Superior temporal gyrus (tissue), 1 donor: ENCODE measurements around the gene ACAN.
"Not testable (repeated sequence)": the region's sequence is repeated elsewhere in the genome, so short reads cannot be mapped to it uniquely, and the experiment has no call there.

Experiments
- DNase-seq: peaks from one replicate; pipeline ENCODE4 v3.0.0-alpha.2; 2016; ENCODE audit errors: extremely low spot score

ACAN gene

DNA sequence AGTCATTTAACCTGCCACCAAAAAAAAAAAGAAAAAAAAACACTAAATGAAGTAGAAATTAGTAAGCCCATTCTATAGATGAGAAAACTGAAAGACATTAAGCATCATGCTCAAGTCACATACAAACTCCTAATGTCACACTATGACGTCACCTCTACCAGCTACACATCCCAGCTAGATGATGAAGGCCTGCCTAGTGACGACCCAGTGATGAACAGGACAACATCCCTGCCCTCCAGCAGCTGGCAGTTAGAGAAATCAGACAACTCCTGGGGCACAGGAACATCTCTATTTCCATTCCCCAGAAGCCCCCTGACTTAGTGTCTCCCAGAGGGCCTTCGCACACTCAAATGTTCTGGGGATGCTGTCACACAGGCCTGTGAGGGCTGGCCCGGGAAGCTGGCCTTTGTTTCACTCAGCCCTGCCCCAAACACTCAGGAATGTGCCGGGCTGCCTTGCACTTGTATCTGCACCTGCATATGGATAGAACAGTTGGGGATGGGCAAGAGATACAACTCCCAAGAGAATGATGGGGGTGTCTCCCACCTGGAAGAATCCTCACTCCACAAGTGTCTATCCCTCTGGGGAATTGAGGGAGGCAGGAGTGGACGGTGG, 99.1 kb downstream of the ACAN start:
- no peak for DNase-seq

DNA sequence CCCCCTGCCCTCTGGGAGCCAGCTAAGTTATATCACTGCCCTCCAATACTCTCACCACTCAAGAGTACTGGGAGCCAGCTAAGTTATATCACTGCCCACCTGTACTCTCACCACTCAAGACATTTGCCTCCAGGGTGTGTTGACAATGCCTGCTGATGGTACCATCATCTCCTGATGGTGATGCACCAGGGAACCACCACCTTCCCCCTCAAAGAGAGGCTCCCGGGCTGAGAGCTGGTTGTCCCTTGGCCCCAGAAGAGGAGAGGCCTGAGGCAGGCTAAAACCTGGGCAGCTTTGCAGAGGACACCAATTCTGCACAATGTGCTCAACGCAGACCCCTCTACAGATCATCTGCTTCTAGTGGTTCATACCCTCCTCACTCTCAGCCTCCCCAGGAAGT, 99.6 kb downstream of the ACAN start:
- no peak for DNase-seq

DNA sequence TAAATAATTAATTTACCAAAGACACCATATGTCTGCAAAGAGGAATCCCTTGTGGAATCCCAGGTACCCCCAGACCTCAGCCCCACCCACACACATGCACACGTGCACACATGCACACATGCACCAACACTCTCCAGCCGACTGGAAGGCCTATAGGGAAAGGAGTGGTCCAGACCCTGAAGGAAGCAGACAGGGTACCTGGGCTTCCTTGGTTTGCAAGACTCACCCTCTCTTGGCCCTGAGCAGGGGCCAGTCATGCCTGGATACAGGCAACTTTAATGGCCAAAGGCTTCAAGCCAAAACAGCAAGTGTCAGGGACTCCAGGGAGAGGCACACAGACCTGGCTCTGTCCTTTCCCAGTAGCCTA, 101.0 kb downstream of the ACAN start:
- no peak for DNase-seq

DNA sequence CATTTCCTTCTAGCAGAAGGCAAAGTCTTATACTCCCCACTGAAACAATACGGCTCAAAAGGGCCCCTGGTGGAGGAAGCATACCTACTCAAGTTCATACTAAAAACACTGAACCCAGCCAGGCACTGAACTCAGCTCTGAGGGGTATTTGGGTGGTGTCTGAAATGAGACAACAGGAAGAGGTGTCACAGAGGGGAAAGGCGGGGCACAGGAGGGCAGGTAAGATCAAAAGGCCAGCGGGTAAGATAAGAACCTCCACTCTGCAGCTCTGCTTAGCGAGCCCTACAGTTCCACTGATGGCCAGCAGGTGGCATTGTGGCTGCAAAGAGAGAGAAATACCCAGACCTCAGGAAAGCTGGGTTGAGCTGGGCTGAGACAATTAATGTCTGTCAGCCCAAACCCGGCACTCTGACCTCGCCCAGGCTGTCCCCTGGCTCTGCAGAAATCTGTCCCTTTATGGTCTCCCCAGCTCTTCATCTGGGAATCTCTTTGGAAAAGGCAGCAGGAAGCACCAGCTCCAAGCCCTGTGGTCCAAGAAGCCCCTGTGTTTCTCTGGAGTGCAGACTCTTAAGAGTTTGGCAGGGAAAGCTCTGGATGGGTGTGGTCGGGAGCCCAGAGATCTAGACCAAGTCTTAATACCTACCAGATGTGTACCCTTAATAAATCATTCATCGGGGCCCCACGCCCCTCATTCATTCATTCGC, 101.5 kb downstream of the ACAN start:
- DNase-seq = peak; percentile 96

DNA sequence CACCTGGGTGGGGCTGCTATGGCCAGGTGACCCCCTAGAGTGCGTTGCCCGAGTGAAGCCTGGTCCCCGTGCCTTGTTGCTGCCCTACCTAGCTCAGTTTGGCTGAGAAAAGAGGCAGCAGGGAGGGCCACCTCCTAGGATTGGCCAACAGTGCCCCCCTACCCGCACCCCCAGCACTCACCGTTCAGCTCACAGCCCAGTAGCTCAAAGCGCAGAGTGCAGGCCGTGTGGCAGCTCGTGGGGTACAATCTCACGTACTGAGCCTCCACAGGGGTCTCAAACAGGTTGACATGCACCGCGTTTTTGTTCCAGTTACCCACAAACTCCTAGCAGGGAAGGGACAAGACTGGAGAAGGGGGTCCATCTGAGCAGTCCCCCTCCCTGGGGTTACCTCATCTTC, 102.3 kb downstream of the ACAN start:
- no peak for DNase-seq

DNA sequence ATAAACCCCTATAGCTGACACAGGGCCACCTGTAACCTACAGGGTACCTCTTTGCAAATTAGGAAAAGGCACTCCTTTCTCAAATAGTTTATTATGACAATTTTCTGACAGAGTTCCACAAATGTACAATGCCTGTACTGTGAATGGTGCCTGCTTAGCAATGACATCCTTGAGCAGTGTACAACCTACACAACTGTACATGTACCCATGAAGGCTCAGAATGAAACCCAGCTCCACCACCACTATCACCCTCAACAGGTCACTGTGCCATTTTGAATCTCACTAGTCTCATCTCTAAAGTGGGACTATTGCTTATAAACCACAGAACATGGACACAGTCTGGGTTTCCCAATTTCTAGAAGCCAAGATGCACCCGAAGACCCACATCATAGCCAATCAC, 102.9 kb downstream of the ACAN start:
- no peak for DNase-seq

DNA sequence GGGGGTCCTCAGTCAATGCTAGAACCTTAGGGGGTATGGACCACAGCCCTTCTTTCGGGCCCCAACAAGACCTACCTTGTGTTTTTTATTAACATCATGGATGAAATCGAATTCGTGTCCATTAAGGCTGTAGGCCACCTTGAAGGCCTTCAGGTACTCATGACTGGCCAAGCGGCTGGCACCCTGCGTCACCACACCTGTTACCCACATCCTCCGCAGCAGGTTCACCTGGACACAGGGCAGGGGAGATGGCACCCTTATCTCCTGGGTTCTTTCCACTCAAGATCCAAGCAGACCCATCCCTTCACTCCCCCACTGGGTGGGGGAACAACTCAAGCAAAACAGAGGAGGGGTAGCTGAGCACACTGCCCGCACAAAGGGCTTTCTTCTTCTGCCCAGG, 103.3 kb downstream of the ACAN start:
- DNase-seq = no peak

DNA sequence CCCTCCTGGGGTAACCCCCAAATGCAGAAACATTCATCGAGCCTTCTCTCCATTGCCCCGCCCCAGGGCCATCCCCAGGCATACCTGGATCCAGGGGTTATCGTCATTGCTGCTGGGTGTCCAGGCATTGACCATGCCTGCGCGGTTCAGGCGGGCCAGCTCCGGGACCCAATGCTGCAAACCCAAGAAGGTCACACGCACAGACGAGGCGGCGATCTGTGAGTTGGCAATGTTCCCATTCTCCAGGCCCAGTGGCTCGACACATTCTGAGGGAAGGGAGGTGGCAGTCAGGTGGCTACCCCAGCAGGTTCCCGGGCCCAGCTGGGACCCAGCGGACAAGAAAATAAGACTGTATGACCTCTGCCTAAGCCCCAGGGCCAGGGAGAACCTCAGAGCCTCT, 103.9 kb downstream of the ACAN start:
- no peak for DNase-seq

DNA sequence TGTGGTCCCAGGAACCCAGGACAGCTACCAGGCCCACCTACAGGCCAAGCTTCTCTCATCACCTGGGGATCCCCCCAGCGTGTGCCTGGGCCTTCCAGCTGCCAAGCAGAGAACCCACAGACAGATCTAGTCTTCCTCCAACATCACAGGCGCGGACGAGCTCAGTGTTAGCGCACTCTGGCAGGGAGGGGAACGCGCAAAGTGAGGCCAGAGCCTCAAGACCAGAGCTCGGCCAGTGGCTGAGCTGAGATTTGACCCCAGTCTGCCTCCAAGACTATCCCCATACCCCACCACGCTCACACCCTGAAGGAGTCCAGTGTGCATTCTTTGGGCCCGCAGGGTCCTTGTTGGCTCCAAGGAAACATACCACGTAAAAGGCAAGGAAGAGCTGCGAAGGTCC, 104.9 kb downstream of the ACAN start:
- DNase-seq = no peak

DNA sequence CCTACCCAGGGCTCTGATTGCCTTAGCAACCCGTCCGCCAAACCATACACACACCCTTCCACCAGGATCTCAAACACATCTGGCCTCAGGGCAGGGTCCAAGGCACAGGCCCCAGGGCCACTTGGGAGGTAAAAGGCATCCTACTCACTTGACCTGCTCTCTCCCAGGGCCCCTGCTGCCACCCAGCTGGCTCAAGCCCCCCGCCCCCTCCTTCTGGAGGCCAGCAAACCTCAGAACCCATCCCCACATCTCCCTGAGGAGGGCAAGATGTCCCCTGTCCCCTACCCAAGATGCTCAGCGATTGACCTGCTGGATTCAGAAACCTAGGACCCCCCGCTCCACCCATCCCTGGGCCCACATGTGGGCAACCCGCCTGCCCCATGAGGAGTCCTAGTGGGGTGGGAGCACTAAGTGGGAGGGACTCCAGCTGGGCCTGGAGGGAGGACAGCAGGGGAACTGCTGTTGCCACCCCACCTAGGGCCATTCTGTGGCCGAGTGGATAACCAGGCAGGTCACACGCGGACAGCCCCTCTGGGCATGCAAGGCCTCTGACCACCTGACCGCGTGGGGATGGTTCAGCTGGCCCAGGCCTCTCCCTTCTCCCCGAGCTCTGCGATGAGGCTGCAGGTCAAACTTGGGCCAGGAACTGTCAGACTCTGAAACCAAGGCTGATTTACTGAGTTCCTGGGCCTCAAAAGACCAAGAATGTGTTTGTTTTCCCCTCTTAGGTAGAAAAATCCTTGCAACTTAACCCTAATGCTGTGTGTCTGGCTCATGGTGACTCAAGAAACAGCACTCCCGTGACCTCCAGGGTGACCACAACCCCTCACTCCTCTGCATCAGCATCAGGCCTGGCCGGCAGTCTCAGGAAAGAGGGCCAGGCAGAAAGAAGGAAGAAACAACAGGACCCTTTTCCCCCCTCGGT, 105.7 kb downstream of the ACAN start:
- DNase-seq = no peak

DNA sequence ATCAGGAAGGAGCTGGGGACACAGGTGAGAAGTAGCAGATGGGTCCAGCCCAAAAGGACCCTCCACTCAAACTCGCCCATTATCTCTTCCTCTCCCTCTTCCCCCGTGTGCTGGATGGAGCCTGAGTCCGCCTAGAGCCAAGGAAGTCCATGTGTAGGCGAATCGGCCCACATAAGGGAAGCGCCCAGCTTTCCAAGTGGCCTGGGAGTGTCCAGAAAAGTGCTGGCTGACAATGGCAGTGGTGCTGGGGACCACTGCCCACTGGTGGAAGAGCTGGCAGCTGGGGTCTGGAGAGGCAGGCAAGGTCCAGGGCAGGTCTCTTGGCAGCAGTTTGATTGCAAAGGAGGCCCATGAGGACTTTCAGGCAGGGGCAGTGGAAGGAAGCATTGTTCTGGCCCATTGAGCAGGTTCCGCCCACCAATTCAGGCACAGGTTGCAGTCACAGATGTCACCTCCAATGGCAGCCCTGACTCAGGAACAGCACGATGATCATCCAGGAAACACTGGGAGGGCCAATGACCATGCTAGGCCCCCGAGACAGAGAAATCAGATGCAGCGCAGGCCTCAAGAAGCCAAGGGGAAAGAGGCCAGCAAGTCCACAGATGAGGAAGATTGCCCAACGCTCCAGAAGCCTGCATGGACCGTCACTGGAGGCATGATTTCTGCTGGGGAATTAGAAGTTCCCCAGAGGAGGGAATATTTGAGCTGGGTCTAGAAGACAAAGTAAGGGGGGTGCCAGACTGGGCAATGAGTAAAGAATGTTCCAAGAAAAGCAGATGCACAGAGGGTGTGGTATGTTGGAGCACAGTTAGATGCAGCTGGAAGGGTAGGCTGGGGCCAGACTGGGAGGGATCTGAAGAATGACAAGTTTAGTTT, 107.0 kb downstream of the ACAN start:
- no peak for DNase-seq

DNA sequence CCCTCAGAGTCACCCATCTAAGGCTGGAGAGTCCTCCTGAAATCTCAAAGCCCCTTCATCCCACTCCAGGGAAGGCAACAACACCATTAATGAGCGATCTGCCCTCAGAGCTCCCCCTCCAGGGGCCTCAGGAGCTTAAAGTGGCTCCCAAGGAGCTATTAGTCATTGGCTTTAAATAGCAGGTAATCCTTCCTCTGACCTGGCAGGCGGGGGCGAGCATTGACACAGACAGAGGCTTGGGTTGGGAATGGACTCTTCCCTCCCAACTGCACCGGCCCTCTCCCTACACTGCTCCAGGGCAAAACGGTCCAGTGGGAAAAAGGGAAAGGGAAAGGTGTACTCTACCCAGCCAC, 108.5 kb downstream of the ACAN start:
- DNase-seq = no peak

DNA sequence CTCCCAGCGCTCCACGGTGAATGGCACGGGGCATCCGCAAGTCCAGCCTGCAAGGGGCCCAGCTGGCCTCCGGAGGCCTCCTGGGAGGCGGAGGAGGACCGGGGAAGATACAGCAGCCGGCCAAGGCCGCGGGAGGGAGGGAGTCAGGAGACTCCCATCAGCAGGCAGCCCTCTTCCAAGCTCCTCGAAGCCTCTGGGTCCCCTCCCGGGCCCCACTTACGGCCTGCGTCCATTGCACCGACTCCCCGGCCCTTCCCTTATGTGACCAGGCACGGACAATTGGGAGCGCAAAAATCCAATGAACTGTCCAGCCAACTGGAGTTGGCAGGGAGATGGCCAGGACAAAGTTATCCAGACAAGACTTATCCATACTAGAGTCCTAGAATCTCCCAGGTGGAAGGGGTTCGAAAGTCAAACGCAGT, 109.3 kb downstream of the ACAN start:
- no peak for DNase-seq

DNA sequence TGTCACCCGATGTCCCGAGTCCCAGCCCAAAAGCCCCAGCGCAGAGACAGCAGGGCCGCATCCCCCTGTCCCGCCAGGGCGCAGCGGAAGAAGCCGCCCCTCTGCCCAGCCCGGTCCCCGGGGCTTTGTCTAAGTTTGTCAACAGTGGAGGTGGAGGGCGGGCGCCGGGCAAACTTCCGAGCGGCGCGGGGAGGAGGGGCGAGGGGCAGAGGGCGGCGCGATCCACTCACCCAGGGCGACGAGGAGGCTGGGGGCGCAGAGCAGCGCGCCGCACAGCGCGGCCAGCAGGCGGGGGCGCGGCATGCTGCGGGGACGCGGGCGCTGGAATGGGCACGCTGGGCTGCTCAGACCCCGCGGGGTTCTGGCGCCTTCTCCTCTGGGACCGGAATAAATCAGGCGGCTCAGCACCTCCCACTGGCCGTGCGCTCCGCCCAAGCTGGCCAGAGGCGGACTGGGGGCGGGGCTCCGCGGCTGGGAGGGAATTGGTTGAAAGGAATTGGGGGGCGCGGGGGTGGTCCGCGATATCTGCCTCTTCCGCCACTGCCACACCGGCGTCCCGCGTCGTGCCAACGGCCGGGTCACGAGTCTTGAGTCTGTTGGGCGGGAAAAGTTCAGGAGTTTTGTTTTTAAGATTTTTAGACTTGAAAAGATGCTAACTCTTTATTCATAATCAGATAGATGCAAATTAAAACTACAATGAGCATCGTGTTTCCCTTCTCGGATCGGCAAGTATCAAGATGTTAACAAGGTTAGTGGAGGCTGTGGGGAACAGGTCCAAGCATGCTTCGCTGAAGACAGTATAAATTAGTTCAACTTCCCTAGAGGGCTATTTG, 110.0 kb downstream of the ACAN start, which contains the start of gene MFGE8:
Gene MFGE8 (minus strand): TSS at position 363 of the 833 bp plus-strand sequence. CDS start 60 bp downstream, at position 303.
- peak; percentile 56 for DNase-seq

DNA sequence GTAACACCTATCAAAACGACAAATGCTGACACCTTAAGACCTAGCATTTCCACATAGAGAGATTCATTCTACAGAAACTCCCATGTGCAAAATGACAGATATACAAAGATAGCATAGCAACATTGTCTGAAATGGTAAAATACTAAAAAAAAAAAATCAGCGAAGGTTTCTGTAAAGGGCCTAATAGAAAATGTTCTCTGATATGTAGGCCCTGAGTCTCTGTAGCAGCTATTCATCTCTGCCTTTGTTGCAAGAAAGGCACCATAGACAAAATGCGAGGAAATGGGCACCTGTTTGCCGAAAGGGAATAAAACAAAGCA, 110.6 kb downstream of the ACAN start:
- no peak for DNase-seq

DNA sequence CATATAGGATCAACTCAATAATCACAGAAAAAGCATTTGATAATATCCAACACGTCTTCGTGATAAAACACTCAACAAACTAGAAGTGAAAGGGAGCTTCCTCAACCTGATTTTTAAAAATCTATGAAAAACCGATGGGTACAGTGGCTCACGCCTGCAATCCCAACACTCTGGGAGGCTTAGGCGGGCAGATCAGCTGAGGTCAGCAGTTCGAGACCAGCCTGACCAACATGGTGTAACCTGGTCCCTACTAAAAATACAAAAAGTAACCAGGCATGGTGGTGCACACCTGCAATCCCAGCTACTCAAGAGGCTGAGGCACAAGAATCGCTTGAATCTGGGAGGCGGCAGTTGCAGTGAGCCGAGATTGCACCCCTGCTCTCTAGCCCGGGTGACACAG, 112.1 kb downstream of the ACAN start:
- no peak for DNase-seq

DNA sequence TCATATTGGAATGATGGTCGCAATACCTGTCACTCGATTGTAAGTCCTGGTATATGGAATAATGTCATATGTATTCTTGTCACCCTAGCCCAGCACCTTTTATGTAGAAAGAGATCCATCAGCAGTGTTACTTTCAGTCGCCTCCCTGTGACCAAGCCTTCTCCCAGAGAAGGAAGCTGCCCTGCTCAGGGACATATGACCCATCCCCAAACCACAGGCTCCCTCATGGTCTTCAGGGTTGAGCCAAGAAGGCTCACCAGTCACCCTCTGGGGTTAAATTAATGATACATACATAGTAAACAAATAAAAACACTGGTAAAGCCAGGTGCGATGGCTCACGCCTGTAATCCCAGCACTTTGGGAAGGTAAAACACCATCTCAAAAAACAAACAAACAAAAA, 114.5 kb downstream of the ACAN start:
- no peak for DNase-seq

DNA sequence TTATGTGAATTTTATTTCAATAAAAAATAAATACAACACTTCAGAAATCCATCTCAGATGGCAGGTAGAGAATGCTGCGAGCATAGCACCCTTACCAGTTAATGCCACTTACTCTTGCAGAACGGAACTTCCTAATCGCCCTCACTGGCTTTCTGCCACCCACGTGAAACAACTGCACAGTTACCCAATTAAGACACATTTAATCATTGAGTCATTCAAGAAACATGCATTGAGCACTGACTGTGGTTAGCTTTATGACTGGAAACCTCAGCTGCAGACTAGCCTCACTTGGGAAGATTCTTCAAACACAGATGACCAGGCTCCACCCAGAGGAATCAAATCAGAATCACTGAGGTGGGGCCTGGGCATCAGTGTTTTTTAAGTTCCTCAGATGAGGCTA, 115.5 kb downstream of the ACAN start:
- DNase-seq = no peak

DNA sequence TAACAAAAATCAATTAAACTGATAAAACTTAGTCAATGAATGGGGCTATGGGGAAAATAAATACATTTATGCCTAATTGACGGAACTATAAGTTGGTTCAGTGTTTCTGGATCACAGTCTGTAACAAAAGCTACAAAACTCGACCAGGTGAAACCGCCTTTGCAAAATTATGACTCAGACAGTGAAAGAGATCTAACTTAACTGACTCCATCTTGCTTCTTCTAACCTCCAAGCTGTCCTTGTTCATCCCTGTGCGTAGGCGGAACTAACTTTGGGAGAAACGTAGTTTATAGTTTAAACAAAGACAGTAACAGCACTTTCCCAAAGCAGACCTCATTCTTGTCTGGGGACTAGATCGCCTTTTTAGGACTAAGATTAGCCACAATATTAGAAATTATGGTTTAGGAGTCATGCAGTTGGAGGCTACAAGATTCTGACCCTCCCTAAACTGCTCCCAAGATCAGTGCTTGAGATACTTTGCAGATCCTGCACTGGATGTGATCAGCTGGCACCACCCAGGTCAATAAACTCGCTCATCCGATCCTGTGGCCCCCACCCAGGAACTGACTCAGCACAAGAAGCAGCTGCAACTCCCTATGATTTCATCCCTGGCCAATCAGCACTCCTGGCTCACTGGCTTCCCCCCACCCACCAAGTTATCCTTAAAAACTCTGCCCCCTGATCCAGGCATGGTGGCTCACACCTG, 117.1 kb downstream of the ACAN start:
- no peak for DNase-seq

DNA sequence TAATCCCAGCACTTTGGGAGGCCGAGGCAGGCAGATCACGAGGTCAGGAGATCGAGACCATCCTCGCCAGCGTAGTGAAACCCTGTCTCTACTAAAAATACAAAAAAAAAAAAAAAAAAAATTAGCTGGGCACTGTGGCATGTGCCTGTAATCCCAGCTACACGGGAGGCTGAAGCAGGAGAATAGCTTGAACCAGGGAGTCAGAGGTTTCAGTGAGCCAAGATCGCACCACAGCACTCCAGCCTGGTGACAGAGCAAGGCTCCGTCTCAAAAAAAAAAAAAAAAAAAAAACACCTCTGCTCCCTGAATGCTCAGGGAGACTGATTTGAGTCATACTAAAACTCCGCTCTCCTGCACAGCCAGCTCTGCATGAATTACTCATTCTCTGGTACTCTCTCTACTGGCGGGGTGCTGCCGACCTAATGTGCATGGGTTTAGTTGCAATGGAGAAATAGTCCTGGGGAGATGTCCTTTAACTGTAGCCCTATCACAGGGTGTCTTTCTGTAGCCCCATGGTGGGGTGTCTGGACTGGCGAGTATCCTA, 117.7 kb downstream of the ACAN start:
- not testable (repeated sequence) for DNase-seq
